GM19240 (cell line): ENCODE data around the gene SCAF8.
"Not testable (repeated sequence)": the region's sequence is repeated elsewhere in the genome, so short reads cannot be mapped to it uniquely, and the experiment has no call there.

Source experiments
- DNase-seq: peaks from one replicate; pipeline ENCODE4 v3.0.0; 2011; ENCODE audit warnings: low spot score; ENCODE audit not compliant: insufficient read length

Gene SCAF8

GRCh38 chr6:154736618-154737259 lies 3.5 kb downstream of the SCAF8 start:
- DNase-seq: no peak

GRCh38 chr6:154737424-154737823 lies 4.2 kb downstream of the SCAF8 start:
- DNase-seq: no peak

- no peak for DNase-seq
Observed at GRCh38 chr6:154738551-154738961, 5.3 kb downstream of the SCAF8 start.

GRCh38 chr6:154740658-154741057 lies 7.4 kb downstream of the SCAF8 start:
- no peak for DNase-seq

- DNase-seq: no peak
Observed at GRCh38 chr6:154742891-154743290, 9.7 kb downstream of the SCAF8 start.

GRCh38 chr6:154744029-154744745 lies 11.0 kb downstream of the SCAF8 start:
- not testable (repeated sequence) for DNase-seq

GRCh38 chr6:154745243-154745642 lies 12.0 kb downstream of the SCAF8 start:
- DNase-seq: no peak

- DNase-seq: no peak
Observed at GRCh38 chr6:154749341-154749740, 16.1 kb downstream of the SCAF8 start.

GRCh38 chr6:154751011-154751800 lies 18.0 kb downstream of the SCAF8 start:
- no peak for DNase-seq

GRCh38 chr6:154752022-154752421 lies 18.8 kb downstream of the SCAF8 start:
- DNase-seq: no peak

- DNase-seq: no peak
Observed at GRCh38 chr6:154754152-154754551, 20.9 kb downstream of the SCAF8 start.

- DNase-seq: no peak
Observed at GRCh38 chr6:154757352-154758050, 24.3 kb downstream of the SCAF8 start.

GRCh38 chr6:154758125-154758524 lies 24.9 kb downstream of the SCAF8 start:
- DNase-seq: no peak

GRCh38 chr6:154763650-154764049 lies 30.4 kb downstream of the SCAF8 start:
- DNase-seq: no peak

GRCh38 chr6:154765273-154765672 lies 32.1 kb downstream of the SCAF8 start:
- no peak for DNase-seq

- no peak for DNase-seq
Observed at GRCh38 chr6:154766288-154766687, 33.1 kb downstream of the SCAF8 start.

GRCh38 chr6:154767003-154767723 lies 33.9 kb downstream of the SCAF8 start:
- no peak for DNase-seq

GRCh38 chr6:154768280-154768679 lies 35.1 kb downstream of the SCAF8 start:
- DNase-seq: no peak

GRCh38 chr6:154773610-154774089 lies 40.4 kb downstream of the SCAF8 start:
- no peak for DNase-seq

GRCh38 chr6:154779157-154779556 lies 45.9 kb downstream of the SCAF8 start:
- DNase-seq: not testable (repeated sequence)

- DNase-seq: no peak
Observed at GRCh38 chr6:154782193-154782592, 49.0 kb downstream of the SCAF8 start.
